Nephron progenitor cell (in vitro differentiated cells): ENCODE data around the gene DEFB119.

Experiments
- DNase-seq: peaks from one replicate; pipeline ENCODE4 v3.0.0; 2021
- H3K27ac Mint-ChIP-seq: 2 replicates; pipeline ENCODE4 v1.8.0; 2021; ENCODE audit warnings: mild to moderate bottlenecking, moderate library complexity, mixed read lengths
- H3K27me3 Mint-ChIP-seq: 2 replicates; pipeline ENCODE4 v1.8.0; 2021; ENCODE audit warnings: mild to moderate bottlenecking, low read depth, mixed read lengths; ENCODE audit not compliant: poor library complexity
- H3K36me3 Mint-ChIP-seq: 2 replicates; pipeline ENCODE4 v1.8.0; 2021; ENCODE audit warnings: low read depth, mixed read lengths
- H3K4me1 Mint-ChIP-seq: 2 replicates; pipeline ENCODE4 v1.8.0; 2021; ENCODE audit warnings: mixed read lengths
- H3K4me3 Mint-ChIP-seq: 2 replicates; pipeline ENCODE4 v1.8.0; 2021; ENCODE audit warnings: mild to moderate bottlenecking, moderate library complexity, mixed read lengths
- H3K9me3 Mint-ChIP-seq: 2 replicates; pipeline ENCODE4 v1.8.0; 2021; ENCODE audit warnings: mild to moderate bottlenecking, moderate library complexity, mixed read lengths
- TF ChIP-seq, protein P1 (sequence below): fragments of 200-600 bp; sonication (generic); IDR thresholded peaks from 2 replicates; pipeline ENCODE4 v1.5.0; 2021; ENCODE audit warnings: antibody characterized with exemption

Gene DEFB119

DNA sequence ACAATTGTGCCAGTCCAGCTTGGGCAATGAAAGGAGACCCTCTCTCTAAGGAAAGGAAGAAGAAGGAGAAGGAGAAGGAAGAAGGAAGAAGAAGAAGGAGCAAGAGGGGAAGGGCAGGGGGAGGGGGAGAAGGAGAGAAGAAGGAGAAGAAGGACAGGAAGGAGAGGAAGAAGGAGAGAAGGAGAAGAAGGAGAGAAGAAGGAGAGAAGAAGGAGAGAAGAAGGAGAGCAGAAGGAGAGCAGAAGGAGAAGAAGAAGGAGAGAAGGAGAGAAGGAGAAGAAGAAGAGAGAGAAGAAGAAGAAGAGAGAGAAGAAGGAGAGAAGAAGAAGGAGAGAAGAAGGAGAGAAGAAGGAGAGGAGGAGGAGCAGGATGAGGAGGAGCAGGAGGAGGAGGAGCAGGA is 59.5 kb downstream of the DEFB119 start:
- no peaks in the 10 kb centered on the region for H3K27me3 Mint-ChIP-seq
- H3K9me3 Mint-ChIP-seq: peaks cover 53% of the 10 kb centered on the region
- H3K36me3 Mint-ChIP-seq: no peaks in the 10 kb centered on the region
- H3K4me1 Mint-ChIP-seq: no peaks in the 10 kb centered on the region
- TF ChIP-seq, protein P1, sequence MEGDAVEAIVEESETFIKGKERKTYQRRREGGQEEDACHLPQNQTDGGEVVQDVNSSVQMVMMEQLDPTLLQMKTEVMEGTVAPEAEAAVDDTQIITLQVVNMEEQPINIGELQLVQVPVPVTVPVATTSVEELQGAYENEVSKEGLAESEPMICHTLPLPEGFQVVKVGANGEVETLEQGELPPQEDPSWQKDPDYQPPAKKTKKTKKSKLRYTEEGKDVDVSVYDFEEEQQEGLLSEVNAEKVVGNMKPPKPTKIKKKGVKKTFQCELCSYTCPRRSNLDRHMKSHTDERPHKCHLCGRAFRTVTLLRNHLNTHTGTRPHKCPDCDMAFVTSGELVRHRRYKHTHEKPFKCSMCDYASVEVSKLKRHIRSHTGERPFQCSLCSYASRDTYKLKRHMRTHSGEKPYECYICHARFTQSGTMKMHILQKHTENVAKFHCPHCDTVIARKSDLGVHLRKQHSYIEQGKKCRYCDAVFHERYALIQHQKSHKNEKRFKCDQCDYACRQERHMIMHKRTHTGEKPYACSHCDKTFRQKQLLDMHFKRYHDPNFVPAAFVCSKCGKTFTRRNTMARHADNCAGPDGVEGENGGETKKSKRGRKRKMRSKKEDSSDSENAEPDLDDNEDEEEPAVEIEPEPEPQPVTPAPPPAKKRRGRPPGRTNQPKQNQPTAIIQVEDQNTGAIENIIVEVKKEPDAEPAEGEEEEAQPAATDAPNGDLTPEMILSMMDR: no peak
- no peak overlapping the region for H3K4me3 Mint-ChIP-seq
- DNase-seq: no peak
- no peak overlapping the region for H3K27ac Mint-ChIP-seq
